Lower leg skin (tissue), 3 donors: ENCODE data around the gene CYFIP2.

ENCODE experiments used
- CTCF ChIP-seq, 3 donors: fragments of 450-650 bp; IDR thresholded peaks; one replicate each; pipeline ENCODE4 v1.5.1; 2016; ENCODE audit warnings: antibody characterized with exemption in 3 of 3, mild to moderate bottlenecking in 3 of 3, moderate library complexity in 2 of 3
- POLR2A ChIP-seq, 2 donors: fragments of 450-650 bp; IDR thresholded peaks; one replicate each; pipeline ENCODE4 v1.6.1; 2016 to 2017; ENCODE audit warnings: antibody characterized with exemption in 2 of 2, mild to moderate bottlenecking in 1 of 2, moderate library complexity in 1 of 2

GRCh38 chr5:157286761-157287211 is 20.9 kb downstream of the CYFIP2 start:
- no peak for TF ChIP-seq CTCF (IDR thresholded peaks at IDR 0.05)
- TF ChIP-seq POLR2A (IDR thresholded peaks at IDR 0.05) = no peak
